Cerebellar cortex (tissue), 1 donor: ENCODE data around the gene MACROD2.

Experiments used
- DNase-seq: peaks from one replicate; pipeline ENCODE4 v3.0.0-alpha.2; 2015; ENCODE audit warnings: low spot score

MACROD2 gene

DNA sequence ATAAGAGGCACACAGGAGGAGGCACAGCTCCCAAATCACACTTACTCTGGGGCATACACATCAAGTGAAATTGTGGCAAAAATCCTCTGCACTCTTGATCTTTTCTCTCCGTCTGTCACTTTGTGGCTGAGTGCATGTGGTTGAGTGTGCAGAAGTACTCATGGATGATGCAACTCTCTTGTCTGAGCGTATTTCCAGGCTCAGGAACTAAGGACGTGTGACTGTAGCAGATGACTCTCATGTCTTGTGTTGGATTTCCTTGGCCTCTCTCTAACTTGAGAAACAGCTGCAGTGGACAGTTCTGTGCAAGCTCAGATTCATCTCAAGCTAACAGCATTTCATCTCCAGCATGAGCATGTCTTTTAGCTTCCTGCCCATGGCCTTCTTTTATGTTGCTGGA lies 587.5 kb downstream of the MACROD2 start:
- no peak for DNase-seq

DNA sequence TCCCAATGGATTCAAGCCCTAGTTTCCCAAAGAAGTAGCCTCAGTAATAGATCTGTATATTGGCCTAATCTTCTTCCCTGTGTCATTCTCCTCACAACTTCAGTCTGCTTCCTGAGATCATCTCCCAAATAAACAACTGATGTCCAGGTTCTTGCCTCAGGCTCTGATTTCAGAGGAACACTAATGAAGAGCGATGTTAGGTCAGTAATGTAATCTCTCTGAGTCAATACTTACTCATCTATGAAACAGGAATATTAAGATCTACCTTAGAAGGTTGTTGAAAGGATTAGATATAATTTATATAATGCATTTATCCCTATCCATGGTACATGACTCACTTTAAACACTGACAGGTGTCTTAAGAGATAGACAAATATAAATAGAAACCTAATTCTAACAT lies 588.1 kb downstream of the MACROD2 start:
- no peak for DNase-seq

DNA sequence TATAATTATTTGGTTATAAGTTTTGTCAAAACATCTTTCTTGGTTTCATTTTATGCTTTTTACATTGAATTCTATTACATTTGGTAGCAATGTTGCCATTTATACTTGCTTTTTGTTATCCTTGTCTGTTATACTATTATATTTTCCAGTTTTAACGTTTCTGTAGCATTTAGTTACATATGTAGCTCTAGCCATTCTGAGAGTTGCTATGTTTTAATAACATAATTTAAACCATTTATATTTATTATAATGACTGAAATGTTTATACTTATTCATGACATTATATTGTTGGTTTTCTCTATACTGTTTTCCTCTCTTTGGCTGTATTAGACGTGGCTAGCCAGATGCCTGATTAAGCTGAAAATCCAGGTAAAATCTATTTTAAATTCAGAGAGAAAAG lies 594.1 kb downstream of the MACROD2 start:
- DNase-seq, result no peak

DNA sequence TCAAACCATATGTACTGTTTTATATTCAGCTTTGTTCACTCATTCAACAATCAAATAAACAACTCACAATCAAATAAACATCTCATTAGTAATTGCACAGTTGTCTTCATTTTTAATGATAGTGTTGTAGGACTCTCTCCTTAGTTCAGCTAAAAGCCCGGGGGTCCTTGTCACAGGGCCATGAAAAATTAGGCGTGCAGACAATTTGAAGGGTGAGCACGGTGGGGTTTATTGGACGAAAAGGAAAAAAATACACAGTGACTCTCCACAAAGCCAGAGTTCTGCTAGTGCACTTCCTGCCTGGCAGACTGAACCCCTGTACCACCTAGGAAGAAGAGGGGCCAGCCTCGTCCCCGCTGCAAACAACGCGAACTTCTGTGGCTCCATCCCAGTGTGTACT lies 599.7 kb downstream of the MACROD2 start:
- DNase-seq, result no peak

DNA sequence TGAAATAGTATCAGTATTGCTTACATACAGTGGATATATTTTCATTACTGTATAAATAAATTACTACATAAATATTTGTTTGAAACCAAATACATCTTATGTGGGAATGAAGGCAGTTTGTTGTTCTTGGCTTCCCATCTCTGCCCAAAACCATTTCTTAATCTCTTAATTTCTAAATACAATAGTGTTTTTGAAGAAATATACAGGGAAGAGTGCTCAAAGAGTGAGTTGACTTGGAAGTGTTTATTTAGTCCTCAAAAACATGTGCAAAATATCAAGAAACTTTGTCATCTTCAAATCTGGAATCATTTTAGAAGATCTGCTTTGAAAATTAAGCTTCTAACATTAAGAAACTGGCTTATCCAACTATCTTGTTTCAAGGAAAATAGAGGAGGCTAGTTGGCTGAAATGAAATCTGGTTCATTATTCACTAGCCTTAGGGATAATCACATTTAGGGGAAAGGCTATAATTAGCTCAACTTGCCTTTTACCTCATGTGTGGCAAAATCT lies 601.9 kb downstream of the MACROD2 start:
- DNase-seq, result no peak

DNA sequence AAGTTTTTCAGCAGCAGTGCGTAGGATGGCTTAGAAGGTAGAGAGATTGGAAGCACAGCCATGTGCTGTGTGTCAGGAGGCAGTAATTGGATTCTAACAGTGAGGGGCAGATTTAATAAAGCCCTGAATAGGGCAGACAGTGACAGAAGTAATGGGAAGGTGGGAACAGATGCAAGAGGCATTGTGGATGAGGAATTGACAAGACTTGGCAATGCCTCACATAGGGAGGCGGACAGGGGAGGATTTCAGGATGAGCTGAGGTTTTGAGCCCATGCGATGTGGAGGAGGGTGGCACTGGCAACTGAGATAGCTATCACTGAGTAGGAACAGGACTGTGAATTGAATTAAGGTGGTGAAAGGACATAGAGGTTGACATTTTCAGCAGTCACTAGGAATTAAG lies 604.3 kb downstream of the MACROD2 start:
- DNase-seq, result no peak

DNA sequence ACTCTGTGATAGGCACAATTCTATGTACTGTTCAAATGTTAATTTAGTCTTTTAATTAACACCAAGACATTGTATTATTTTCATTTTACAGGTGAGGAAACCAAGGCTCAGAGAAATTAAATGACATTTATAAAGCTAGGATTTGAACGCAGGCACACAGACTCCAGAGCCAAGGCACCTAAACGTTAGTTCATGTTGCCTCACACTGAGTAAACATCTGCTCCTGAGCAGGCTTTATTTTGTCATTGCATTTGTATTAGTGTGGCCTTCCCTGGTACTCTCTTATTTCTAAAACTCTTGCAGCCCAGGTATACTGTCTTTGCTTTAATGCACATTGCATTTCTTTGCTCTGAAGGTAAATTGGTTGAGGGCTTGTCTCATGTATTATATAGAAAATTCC lies 605.2 kb downstream of the MACROD2 start:
- no peak for DNase-seq

DNA sequence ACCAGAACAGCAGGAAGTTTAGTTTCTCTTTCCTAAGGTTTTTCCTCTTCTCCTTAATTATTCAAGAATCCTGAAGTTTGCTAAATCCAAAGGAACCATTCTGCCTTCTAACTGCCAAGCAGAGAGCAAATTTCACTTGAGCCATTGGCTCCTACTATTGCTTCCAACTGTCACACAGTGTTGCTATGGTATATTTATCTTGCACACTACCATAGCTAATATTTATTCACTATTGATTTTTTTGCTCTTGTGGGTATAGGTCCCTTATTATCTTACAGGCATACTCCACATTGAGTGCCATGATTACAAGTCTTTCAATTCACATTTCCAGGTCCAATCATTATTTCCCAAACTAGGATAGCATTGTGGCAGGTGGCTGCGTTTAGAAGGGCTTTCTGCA lies 608.8 kb downstream of the MACROD2 start:
- no peak for DNase-seq

DNA sequence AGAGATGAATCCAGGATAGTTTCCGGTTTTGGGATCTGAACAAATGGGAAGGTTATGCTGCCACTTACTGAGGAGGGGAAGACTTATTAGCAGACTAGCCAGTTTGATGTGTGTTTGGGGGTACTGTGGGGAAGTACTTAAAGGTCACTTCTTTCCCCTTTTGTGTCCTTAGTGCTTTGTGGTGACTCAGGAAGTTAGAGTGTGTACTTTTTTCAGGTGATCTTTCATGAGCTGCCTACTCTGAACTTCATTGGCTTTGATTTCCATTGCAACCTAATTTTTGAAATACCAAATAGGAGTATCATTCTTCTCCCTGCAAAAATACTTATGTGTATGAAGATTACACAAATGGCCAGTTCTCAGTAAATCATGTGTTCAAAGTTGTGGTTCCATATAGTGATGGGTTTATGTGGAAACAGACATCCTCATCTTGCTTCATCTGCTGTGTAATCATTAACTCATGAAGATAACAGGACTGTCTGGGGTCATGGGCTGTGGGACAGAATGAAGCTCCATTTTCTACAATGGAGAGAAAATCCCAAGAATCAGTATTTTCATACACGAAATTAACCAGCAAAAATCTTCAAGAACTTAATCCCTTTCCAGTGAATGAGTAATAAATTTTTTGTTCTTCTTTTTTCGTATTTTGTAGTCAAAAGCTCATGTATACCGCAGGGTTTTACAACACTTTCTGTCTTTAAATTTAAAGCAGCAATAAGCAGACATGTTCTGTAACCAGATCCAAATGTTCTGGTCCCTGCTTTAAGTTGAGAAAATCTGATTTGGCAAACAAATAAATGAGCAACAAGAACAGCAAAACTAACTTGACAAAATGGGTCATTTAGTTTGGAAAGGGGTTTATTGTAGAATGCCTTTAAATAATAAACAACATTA lies 614.3 kb downstream of the MACROD2 start:
- no peak for DNase-seq

DNA sequence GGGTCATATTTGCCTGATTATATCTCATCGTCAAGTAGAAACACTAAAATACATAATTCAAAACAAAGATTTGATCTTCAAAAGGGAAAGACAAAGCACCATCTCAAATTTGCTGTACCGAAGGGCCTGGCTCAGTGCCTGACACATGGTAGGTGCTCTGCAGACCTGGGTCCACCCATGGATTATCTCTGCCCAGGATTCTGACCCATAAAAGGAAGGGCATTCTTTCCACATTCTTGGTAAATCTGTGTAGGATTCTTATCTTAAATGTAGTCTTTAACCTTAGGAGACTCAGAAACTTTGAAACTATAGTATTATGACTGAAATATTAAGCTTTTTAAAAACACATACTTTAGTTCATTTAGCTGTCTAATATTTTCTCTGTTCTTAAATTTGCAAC lies 616.2 kb downstream of the MACROD2 start:
- no peak for DNase-seq

DNA sequence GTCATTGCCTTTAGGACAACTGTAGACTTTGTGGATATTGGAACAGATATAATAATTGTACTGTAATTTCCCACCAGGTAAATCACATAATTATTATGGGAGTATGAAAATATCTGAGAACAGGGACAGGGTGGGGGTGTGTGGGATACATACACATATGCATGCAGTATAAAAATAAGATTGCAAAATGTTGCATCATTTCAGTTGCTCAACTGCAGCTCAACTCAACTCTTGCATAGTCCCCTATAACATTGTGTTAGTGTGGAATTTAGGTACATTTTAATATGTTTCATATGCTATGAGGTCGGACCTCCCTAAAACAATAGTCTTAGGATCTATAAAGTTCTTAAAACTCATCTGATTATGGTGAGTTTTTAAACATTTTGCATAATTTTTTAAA lies 617.1 kb downstream of the MACROD2 start:
- DNase-seq, result no peak

DNA sequence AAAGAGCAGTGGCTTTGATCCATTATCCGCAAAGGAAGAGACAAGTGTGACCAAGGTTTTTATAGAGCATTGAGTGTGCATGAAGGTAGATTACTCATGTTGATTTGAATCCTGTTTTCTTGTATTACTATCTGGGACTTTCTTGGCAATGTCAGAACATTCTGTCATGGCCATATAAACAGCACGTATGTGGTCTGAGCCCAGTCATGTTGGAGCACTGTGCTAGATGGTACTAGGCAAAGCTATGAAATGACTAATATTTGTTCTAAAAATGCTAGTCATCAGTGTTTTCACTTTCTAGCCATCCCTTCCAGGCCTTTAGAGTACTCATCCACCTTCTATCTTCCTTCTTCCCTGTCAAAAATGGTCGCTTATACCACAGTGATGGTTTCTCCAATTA lies 620.7 kb downstream of the MACROD2 start:
- DNase-seq, result no peak

DNA sequence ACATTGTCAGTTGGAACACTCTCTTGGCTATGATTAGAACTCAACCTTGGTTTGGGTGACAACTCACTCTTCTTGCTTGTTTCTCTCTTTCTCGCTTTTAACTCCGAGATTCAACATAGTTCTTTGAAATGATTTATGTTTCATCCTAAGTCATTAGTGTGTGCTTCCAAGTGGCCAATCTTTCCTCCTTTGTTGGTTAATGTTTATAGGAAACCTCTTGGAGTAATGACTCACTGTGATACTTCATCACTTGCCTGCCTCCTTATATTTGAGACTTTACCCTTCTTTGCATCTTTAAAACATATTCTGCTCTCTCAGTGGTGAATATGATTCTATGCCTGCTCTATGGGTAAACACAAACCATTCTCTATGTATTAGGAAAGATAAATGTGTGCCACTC lies 621.8 kb downstream of the MACROD2 start:
- no peak for DNase-seq

DNA sequence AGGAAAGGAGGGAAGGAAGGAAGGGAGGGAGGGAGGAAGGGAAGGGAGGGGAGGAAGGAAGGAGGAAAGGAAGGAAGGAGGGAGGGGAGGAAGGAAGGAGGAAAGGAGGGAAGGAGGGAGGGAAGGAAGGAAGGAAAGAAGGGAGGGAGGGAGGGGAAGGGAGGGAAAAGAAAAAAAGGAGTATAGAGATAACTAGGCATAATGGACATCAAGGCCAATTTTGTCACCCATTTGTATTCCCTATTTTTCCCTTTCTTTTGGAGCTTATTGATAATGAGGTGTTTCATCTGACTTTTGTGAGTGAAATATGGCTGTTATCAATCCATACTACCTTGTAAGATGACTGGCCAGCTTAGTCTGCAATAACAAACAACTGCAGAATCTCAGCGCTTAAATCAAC lies 624.1 kb downstream of the MACROD2 start:
- no peak for DNase-seq

DNA sequence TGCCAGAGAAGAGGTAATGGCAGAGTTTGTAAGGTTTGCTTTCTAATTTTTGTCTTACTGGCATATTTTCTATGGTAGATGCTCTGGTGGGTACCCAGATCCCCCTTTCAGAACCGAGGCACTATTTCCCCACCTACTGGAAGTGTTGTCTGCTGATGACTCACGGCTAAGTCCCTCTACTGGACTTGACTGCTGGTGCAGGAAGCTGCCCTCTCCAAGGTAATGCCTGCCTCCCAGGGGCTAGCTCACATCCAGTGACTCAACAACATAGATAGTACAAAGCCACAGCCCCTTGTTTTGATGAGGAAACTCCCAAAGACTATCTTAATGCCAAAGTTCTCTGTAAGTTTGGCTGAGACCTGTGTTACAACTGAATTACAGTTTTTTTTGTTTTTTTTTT lies 627.5 kb downstream of the MACROD2 start:
- no peak for DNase-seq

DNA sequence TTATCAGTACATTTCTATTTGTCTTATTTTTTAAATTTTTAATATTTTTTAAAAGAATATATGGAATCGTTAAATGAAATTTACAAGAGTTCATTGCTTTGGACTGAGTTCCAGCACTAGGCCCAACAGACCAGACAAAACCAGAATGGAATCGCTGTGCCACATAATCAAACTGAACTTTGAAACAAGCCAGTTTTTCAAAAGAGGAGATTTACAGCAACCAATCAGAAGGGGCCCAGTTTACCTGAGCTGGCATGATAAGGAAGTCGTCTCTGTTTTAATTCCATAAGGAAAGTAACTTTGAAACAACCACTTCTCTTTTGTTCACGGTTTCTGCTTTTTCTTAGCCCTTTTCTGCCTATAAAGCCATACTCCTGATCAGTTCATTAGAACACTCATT lies 635.7 kb downstream of the MACROD2 start:
- no peak for DNase-seq

DNA sequence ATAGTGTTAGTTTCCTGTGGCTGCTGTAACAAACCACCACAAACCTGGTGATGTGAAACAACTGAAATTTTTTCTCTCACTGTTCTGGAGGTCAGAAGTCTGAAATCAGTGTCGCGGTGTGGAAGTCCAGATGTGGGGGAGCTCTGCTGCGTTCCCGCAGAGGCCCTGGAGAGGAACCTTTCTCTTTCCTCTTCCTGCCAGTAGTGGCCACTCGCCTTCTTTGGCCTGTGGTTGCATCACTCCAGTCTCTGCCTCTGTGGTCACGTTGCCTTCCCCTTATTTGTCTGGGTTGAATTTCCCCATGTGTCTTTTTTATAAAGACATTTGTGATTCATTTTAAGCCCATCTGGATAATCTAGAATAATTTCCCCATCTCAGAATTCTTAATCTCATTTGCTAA lies 637.6 kb downstream of the MACROD2 start:
- DNase-seq, result no peak

DNA sequence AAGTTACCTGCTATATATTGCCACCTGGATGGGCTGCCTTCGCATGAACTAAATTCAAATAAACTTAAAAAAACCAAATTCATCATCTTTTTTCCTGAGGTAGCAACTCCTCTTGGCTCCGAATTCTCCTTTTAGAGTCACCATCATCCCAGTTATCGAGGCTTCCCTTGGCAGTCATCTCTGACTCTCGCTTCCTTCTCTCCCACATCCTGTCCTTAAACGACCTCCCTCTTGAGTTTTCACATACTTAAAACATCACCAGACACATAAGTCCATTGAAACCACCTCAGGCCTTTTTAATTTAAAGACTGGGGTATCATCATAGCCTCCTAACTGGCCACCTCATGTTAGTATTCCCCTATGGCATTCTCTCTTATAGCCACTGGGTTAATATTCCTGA lies 638.2 kb downstream of the MACROD2 start:
- no peak for DNase-seq

DNA sequence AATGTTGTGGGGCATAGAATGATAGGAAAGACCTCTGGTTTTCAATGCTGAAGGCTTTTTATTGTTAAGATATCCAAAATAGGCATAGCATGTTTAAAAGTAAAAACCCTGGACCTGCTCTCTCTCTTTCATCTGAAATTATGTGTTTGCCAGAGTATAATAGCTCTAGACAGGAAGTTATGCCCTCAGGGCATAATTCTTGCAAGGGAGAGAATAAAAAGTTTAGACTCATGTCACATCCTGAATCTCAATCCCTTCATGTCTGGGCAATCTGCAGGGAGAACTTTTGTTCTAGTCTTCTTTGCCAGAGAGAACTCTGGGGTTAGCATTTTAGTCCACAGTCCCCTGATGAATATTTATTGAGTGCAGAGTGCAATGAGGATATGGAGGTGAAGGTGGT lies 639.3 kb downstream of the MACROD2 start:
- DNase-seq, result no peak

DNA sequence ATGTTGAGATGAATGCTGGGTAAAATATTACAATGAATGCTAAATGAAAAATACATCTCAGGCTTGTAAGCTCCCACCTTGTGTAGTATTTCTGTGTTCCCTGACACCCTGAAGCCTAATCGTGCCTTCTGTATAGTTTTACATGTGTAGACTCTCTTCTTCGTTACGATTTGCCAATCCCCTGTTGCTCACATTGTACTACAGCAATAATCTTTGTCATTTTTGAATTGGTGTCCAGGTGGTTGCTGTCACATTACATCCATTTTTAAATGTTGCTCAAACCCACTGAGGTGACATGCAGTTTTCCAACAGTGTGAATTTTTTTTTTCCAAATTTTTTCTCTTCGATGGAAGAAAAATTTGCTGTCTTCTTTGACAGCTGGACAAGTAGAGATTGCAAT lies 642.1 kb downstream of the MACROD2 start:
- DNase-seq, result peak; percentile 83

DNA sequence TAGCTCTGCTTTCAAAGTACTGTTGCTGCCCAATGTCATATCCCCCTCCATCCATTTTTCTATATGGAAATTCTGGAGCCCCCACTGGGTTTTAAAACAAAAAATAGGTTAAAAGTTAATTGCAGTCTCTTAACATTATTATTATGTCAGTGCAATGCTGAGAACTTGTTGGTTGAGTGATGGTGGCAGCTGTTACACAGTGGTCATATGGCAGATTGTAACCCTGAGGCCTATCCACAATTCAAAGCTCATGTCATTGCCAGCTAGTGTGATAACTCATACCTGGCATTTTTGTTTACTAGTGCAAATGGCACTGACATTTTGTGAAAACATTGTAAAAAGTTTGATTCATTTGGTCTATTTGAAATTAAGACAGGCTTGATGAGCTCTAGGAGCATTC lies 647.8 kb downstream of the MACROD2 start:
- DNase-seq, result no peak

DNA sequence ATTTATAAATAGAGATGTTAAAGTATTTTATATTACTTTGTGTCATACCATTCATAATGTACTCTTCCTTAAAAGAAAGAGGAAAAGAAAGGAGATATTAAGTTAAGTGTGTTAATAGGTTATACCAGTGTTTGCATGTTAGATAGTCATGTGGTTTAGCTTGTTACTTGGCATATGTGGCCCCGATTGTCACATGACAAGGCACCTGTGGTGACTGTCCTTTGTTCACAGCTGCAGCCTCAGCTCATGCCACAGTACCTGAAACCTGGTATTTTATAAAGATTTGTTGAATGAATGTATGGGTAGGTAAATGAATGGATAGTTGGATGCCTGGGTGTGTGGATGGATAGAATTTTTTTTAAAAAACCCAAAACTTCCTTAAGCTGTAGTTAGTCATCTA lies 648.2 kb downstream of the MACROD2 start:
- DNase-seq, result no peak

DNA sequence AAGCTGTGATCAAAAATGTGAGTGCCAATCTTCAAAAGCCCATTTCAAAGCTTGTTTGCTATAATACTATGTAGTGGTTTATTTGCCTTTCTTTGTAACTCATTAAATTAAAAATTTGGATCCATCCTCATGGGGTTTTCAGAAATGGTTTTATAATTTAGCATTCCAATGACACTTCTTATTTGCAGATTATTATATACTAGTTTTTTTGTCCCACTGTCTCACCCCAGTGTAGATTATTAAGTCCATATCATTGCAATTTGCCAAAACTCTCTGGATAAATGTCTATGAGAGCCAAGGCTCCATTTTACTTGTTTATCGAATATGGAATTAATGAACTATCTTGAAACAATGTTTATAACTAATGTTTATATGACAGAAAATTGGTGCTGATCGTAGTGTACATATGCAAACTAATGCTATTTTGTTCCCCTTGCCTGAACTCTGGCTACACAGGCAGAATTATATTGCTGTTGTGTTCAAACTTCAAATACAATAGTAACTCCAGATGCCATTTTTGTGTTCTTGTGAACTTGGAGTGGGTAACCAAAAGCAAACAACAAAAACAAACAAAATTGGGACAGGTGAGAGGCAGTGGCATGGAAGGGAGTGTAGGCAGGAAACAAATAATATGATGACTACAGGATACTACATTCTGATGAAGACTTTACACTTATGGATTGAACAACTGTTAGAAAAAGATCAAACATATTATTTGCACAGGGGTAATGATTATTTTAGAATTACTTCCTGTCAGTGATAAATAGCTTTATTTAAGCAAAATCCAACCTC lies 649.2 kb downstream of the MACROD2 start:
- DNase-seq, result no peak
